RWPE2 (cell line): Measurements from ENCODE around the gene LTV1.
"Not testable (repeated sequence)": the region's sequence is repeated elsewhere in the genome, so short reads cannot be mapped to it uniquely, and the experiment has no call there.

Source experiments
- ATAC-seq: fragments of 200-7000 bp; cut with Tn5 transposase; 3 replicates; pipeline ENCODE4 v1.9.1; 2021; ENCODE audit warnings: low read depth
- DNase-seq: peaks from one replicate; pipeline ENCODE4 v3.0.0-alpha.2; 2020; ENCODE audit warnings: low spot score
- H3K27ac ChIP-seq: fragments of 450-650 bp; 2 replicates; pipeline ENCODE4 v1.5.1; 2017; ENCODE audit warnings: mild to moderate bottlenecking; ENCODE audit not compliant: poor library complexity, severe bottlenecking
- H3K27me3 ChIP-seq: fragments of 250-450 bp; sonication (Bioruptor Pico); 2 replicates; pipeline ENCODE4 v1.5.1; 2021; ENCODE audit warnings: mild to moderate bottlenecking, moderate library complexity; ENCODE audit not compliant: insufficient read depth, poor library complexity, severe bottlenecking
- H3K36me3 ChIP-seq: fragments of 250-450 bp; sonication (Bioruptor Pico); 2 replicates; pipeline ENCODE4 v1.5.1; 2020; ENCODE audit warnings: low read depth, mild to moderate bottlenecking, moderate library complexity
- H3K4me1 ChIP-seq: fragments of 250-450 bp; sonication (Bioruptor Pico); 2 replicates; pipeline ENCODE4 v1.5.1; 2021; ENCODE audit warnings: mild to moderate bottlenecking, moderate library complexity; ENCODE audit not compliant: insufficient read depth, poor library complexity, severe bottlenecking
- H3K4me3 ChIP-seq: fragments of 250-450 bp; sonication (Bioruptor Pico); 2 replicates; pipeline ENCODE4 v1.5.1; 2021; ENCODE audit warnings: mild to moderate bottlenecking, moderate library complexity; ENCODE audit not compliant: severe bottlenecking
- H3K9me3 ChIP-seq: fragments of 250-450 bp; sonication (Bioruptor Pico); 2 replicates; pipeline ENCODE4 v1.5.1; 2021; ENCODE audit warnings: mild to moderate bottlenecking, moderate library complexity; ENCODE audit not compliant: severe bottlenecking
- CTCF ChIP-seq: fragments of 450-650 bp; IDR thresholded peaks from one replicate; pipeline ENCODE4 v1.5.1; 2017; ENCODE audit warnings: mild to moderate bottlenecking, moderate library complexity; ENCODE audit not compliant: poor library complexity, severe bottlenecking

The LTV1 gene

GRCh38 chr6:143857651-143858050 lies 14.5 kb downstream of the LTV1 start:
- H3K36me3 ChIP-seq = peaks cover 93% of the 10 kb centered on the region
- H3K27me3 ChIP-seq = no peaks in the 10 kb centered on the region
- no peak for TF ChIP-seq CTCF
- no peak overlapping the region for H3K27ac ChIP-seq
- DNase-seq (no peak), ATAC-seq (no peak)
- no peaks in the 10 kb centered on the region for H3K9me3 ChIP-seq
- H3K4me1 ChIP-seq = no peaks in the 10 kb centered on the region
- no peak overlapping the region for H3K4me3 ChIP-seq

- H3K36me3 ChIP-seq = peaks cover 96% of the 10 kb centered on the region
- ATAC-seq = no peak
Observed at GRCh38 chr6:143859891-143860660, 16.9 kb downstream of the LTV1 start.

GRCh38 chr6:143863771-143864170 lies 20.6 kb downstream of the LTV1 start:
- peaks cover 61% of the 10 kb centered on the region for H3K36me3 ChIP-seq
- ATAC-seq = no peak
- no peak overlapping the region for H3K27ac ChIP-seq
- no peak for DNase-seq
- no peaks in the 10 kb centered on the region for H3K27me3 ChIP-seq
- no peak for TF ChIP-seq CTCF
- H3K9me3 ChIP-seq = no peaks in the 10 kb centered on the region
- H3K4me1 ChIP-seq = no peaks in the 10 kb centered on the region
- H3K4me3 ChIP-seq = no peak overlapping the region

More at GRCh38 chr6:143859891-143860660, 16.9 kb downstream of the LTV1 start:
- Histone ChIP-seq H3K9me3 (no peaks in the 10 kb centered on the region), H3K27me3 (no peaks in the 10 kb centered on the region), H3K27ac (no peak overlapping the region), H3K4me1 (no peaks in the 10 kb centered on the region), H3K4me3 (no peak overlapping the region)
- TF ChIP-seq CTCF = no peak
- DNase-seq = no peak

GRCh38 chr6:143864234-143864633 lies 21.1 kb downstream of the LTV1 start, which contains the start of gene ZC2HC1B:
TSS of gene ZC2HC1B (plus strand) at chr6:143864474. CDS start at chr6:143864540, 66 bp downstream.
- no peak for DNase-seq
- Histone ChIP-seq H3K4me1 (no peaks in the 10 kb centered on the region), H3K9me3 (no peaks in the 10 kb centered on the region), H3K27me3 (no peaks in the 10 kb centered on the region), H3K4me3 (no peak within 1 kb of the TSS), H3K36me3 (peaks cover 56% of the 10 kb centered on the region), H3K27ac (no peak within 1 kb of the TSS)
- ATAC-seq = no peak
- TF ChIP-seq CTCF = no peak

- no peaks in the 10 kb centered on the region for H3K4me1 ChIP-seq
- DNase-seq = no peak
- no peak overlapping the region for H3K27ac ChIP-seq
- no peaks in the 10 kb centered on the region for H3K27me3 ChIP-seq
- ATAC-seq = no peak
- no peak overlapping the region for H3K4me3 ChIP-seq
- no peaks in the 10 kb centered on the region for H3K9me3 ChIP-seq
- H3K36me3 ChIP-seq = peaks cover 28% of the 10 kb centered on the region
- TF ChIP-seq CTCF = no peak
Observed at GRCh38 chr6:143867236-143867635, 24.1 kb downstream of the LTV1 start.

GRCh38 chr6:143868808-143869207 lies 25.7 kb downstream of the LTV1 start:
- not testable (repeated sequence) for H3K27me3 ChIP-seq, DNase-seq, H3K4me3 ChIP-seq, H3K4me1 ChIP-seq, ATAC-seq, H3K27ac ChIP-seq, H3K9me3 ChIP-seq
- peaks cover 12% of the 10 kb centered on the region for H3K36me3 ChIP-seq

GRCh38 chr6:143871202-143871730 lies 28.1 kb downstream of the LTV1 start:
- not testable (repeated sequence) for H3K36me3 ChIP-seq, H3K4me1 ChIP-seq, H3K27me3 ChIP-seq, DNase-seq, H3K9me3 ChIP-seq, H3K27ac ChIP-seq, ATAC-seq, H3K4me3 ChIP-seq
